OCI-LY1 (cell line): ENCODE measurements around the gene MACROD2.

Experiments
- CTCF ChIP-seq: fragments of 200-600 bp; sonication (generic), shearing (Covaris generic); IDR thresholded peaks from 2 replicates; pipeline ENCODE4 v1.5.1; 2017; ENCODE audit warnings: mild to moderate bottlenecking, antibody characterized with exemption, low read length, moderate library complexity, mixed read lengths
- EZH2 ChIP-seq: fragments of 200-600 bp; sonication (generic), shearing (Covaris generic); IDR thresholded peaks from 2 replicates; pipeline ENCODE4 v1.8.0; 2017; ENCODE audit warnings: borderline replicate concordance, mixed run types, mild to moderate bottlenecking, antibody characterized with exemption, low read length, moderate library complexity, mixed read lengths

- TF ChIP-seq CTCF: no peak
- TF ChIP-seq EZH2: no peak
Observed at GRCh38 chr20:15018966-15019365, 1023.6 kb downstream of the MACROD2 start.
